IPS-20b (cell line): Measurements from ENCODE around the gene NFIA.

Source experiments
- H3K27ac ChIP-seq: one replicate; pipeline ENCODE4 v1.5.1; 2013; ENCODE audit warnings: low read length
- H3K27me3 ChIP-seq: 2 replicates; pipeline ENCODE4 v1.6.1; 2013; ENCODE audit warnings: mild to moderate bottlenecking, low read length, inconsistent platforms; ENCODE audit not compliant: insufficient read depth
- H3K36me3 ChIP-seq: 2 replicates; pipeline ENCODE4 v1.6.1; 2013; ENCODE audit warnings: low read depth, mild to moderate bottlenecking, inconsistent platforms, low read length, moderate library complexity; ENCODE audit not compliant: insufficient read depth
- H3K4me1 ChIP-seq: 2 replicates; pipeline ENCODE4 v1.6.1; 2013; ENCODE audit warnings: mild to moderate bottlenecking, control low read depth, inconsistent platforms, low read length, moderate library complexity; ENCODE audit not compliant: insufficient read depth
- H3K4me3 ChIP-seq: 2 replicates; pipeline ENCODE4 v1.5.1; 2013; ENCODE audit warnings: mild to moderate bottlenecking, low read length, inconsistent platforms
- H3K9ac ChIP-seq: 2 replicates; pipeline ENCODE4 v1.6.1; 2013; ENCODE audit warnings: low read depth, mild to moderate bottlenecking, inconsistent platforms, low read length, moderate library complexity
- H3K9me3 ChIP-seq: 2 replicates; pipeline ENCODE4 v1.6.1; 2013; ENCODE audit warnings: mild to moderate bottlenecking, low read depth, low read length, inconsistent platforms; ENCODE audit not compliant: insufficient read depth

The NFIA gene

DNA sequence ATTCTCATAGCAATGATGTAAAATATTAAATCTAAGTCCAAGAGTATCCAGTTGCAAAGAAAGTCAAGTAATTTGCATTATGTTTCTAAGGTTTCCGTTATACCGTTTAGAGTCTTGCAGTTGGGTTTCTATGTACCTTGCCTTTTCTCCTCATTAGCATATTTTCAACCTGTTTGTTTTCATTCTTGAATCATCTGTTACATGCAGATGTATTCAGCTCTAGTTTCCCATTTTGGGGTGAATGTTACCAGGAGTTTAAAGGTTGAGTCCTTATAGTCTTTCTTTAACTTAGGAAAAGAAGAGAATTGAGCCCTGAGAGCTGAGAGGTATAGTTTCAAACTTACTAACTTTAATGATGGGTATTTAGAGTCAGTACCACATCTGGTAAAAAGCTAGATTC is 139.9 kb downstream of the NFIA start:
- no peaks in the 10 kb centered on the region for H3K36me3 ChIP-seq
- no peaks in the 10 kb centered on the region for H3K9me3 ChIP-seq
- H3K27ac ChIP-seq, result no peak overlapping the region
- H3K4me1 ChIP-seq, result no peaks in the 10 kb centered on the region
- H3K27me3 ChIP-seq, result no peaks in the 10 kb centered on the region
- H3K9ac ChIP-seq, result no peak overlapping the region
- H3K4me3 ChIP-seq, result no peak overlapping the region

DNA sequence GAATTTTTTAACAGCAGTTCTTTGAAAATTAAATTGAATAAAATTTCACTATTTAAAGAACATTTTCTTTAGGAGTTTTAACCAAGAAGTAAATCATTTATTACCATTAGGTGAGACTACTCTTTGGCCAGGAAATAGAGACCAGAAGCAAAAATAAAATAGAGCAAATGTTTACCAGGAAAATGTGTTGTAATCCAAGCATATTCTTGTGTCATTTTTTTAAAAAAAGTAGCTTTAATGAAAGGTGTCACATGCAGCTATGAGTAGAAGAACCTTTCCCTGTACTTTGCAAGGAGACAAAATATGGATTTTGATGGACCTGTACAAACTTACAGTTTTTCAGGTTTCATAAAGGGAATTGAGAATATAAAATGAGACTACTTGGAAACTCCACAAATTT is 140.8 kb downstream of the NFIA start:
- Histone ChIP-seq H3K27ac (no peak overlapping the region), H3K9ac (no peak overlapping the region), H3K4me1 (no peaks in the 10 kb centered on the region), H3K9me3 (no peaks in the 10 kb centered on the region), H3K27me3 (no peaks in the 10 kb centered on the region), H3K4me3 (no peak overlapping the region), H3K36me3 (no peaks in the 10 kb centered on the region)

DNA sequence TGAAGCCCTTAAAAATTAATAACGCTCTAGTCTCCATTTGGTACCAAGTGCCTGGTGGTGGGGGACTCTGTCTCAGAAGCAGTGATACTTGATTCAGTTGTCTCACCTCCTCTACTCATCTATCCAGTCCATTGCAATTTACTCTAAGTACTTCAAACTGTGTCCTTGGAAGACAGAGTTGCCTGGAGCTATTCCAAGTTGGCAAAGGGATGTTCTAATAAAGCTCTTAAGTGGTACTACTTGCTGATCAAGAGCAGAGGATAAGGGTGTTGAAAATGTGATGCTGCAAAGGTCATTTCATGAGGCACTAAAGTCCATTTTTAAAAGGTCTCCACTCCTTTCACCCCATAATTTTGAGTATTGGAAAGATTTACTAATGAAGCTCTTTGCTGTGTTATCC is 142.2 kb downstream of the NFIA start:
- H3K27me3 ChIP-seq, result no peaks in the 10 kb centered on the region
- H3K4me1 ChIP-seq, result no peaks in the 10 kb centered on the region
- no peaks in the 10 kb centered on the region for H3K36me3 ChIP-seq
- no peak overlapping the region for H3K9ac ChIP-seq
- no peak overlapping the region for H3K4me3 ChIP-seq
- H3K9me3 ChIP-seq, result no peaks in the 10 kb centered on the region
- H3K27ac ChIP-seq, result no peak overlapping the region

DNA sequence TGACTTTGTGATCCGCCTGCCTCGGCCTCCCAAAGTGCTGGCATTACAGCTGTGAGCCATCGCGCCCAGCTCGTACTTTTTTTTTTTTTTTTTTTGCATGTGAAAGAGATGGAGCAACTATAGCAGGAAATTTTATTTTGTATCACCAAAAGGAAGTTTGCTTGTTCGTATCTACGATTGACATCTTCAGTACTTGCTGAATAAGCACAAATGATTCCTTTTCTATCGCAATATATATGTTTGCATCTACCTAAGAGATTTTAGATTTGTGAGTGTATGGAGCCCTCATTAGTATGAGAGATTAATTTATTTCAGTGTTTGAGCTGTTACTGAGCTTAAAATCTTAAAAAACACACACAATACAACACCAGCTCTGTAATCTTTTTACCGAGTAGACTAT is 143.1 kb downstream of the NFIA start:
- H3K4me1 ChIP-seq, result no peaks in the 10 kb centered on the region
- no peak overlapping the region for H3K27ac ChIP-seq
- no peak overlapping the region for H3K4me3 ChIP-seq
- H3K27me3 ChIP-seq, result no peaks in the 10 kb centered on the region
- H3K9ac ChIP-seq, result no peak overlapping the region
- no peaks in the 10 kb centered on the region for H3K36me3 ChIP-seq
- no peaks in the 10 kb centered on the region for H3K9me3 ChIP-seq

DNA sequence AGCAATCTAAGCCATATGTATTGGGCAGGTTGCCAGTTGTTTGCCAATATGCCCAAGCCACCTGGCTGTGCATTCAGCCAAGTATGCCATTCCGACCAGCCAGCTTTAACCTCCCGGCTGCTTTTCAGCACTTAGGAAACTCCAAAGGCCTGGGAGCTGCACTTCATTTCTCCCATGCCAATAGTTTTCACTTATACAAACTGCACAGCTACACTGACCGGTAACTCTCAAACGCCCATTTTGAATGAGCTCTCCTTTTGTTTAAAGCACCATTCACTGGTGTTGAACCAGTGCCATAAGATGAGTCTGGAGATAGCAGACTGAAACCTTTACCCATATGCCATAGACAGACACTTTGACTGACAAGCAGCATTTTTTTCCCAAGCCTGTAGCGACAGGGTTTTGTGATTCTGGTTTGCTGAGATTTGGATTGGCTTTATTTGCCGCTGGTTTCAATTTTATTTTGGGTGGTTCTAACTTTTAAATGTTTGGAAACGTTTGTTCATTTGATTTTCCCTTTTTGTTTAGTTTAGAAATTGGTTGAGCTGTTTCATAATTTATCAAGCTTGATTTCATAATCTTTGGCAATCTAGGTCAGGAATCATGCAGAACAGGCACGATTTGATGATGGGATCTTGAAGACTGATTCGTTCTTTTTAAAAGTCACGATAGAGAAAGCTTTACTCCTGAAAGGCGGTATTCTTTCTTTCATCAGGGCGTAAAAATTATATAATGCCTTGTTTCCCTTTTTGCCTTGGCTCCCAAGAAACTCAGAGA is 144.6 kb downstream of the NFIA start:
- H3K4me1 ChIP-seq, result no peaks in the 10 kb centered on the region
- H3K27me3 ChIP-seq, result no peaks in the 10 kb centered on the region
- no peaks in the 10 kb centered on the region for H3K36me3 ChIP-seq
- no peak overlapping the region for H3K9ac ChIP-seq
- no peak overlapping the region for H3K27ac ChIP-seq
- no peaks in the 10 kb centered on the region for H3K9me3 ChIP-seq
- H3K4me3 ChIP-seq, result no peak overlapping the region

DNA sequence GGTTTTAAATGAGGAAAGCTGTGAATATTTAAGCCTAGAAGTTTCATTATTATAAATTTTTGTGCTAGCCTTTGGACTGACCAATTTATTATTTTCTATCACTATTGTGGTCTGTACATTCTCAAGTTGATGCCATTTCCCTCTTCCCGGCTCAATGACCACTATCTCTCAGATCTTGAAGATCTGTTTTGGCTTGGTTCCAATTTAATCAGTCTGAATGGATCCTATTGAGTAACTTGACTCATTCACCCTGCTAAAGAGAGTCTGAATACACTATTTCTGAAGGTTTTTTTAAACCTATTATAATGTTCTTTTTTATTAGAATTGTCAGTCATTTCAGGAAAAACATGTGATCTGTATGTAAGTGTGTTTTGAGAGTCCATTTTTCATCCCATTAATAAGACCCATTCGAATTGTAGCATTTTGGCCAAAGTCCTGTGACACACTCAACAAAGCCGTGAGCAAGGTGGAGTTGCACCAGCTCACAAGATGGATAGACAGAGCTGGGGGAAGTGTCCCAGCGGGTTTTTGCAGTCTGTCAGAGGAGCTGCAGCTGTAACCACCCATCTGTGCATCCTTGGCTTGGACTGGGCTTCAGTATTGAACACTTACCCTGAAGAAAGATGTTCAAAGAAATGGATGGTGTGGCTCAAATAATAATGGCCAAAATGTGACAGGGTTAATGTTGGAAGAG is 145.6 kb downstream of the NFIA start:
- Histone ChIP-seq H3K27me3 (no peaks in the 10 kb centered on the region), H3K4me1 (no peaks in the 10 kb centered on the region), H3K36me3 (no peaks in the 10 kb centered on the region), H3K9ac (no peak overlapping the region), H3K9me3 (no peaks in the 10 kb centered on the region), H3K27ac (no peak overlapping the region), H3K4me3 (no peak overlapping the region)

DNA sequence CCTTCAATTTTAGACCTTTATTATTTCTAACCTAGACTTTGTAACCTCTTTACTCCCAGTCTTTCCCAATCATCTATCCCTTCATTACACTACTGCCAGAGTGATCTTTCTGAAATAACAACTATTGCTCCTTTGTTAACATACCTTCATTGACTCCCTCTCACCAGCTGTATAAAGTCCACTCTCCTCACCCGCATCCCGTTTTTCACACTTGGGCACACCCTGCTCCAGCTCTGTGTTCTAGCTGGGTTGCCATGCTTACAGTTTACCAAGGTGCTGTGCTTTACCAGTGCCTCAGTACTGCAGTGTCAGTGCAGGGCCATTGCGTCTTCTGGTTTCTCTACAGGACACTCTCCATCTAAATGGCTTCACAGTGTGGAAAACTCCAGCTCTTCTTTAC is 148.2 kb downstream of the NFIA start:
- H3K36me3 ChIP-seq, result no peaks in the 10 kb centered on the region
- no peak overlapping the region for H3K27ac ChIP-seq
- H3K4me1 ChIP-seq, result no peaks in the 10 kb centered on the region
- H3K9me3 ChIP-seq, result no peaks in the 10 kb centered on the region
- no peaks in the 10 kb centered on the region for H3K27me3 ChIP-seq
- H3K9ac ChIP-seq, result no peak overlapping the region
- H3K4me3 ChIP-seq, result no peak overlapping the region

DNA sequence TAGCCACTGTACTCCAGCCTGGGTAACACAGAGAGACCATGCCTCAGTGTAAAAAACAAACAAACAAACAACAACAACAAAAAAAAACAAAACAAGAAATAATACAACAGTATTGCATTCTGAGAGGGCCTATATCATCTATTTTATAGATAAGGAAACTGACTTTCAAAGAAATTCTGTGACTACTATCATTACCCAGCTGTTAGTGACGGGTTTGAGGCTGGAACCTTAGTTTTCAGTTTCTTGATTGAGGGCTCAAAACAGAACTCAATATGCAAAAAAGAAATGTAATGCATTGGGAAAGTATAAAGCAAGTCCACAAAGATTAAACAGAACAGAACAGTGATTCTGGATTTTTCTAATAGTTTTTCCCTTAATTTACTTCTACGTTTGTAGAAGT is 149.4 kb downstream of the NFIA start:
- Histone ChIP-seq H3K27ac (no peak overlapping the region), H3K9me3 (no peaks in the 10 kb centered on the region), H3K4me3 (no peak overlapping the region), H3K27me3 (no peaks in the 10 kb centered on the region), H3K4me1 (peaks cover 8% of the 10 kb centered on the region; the same call in 1 of the 2 replicates), H3K9ac (no peak overlapping the region), H3K36me3 (no peaks in the 10 kb centered on the region)

DNA sequence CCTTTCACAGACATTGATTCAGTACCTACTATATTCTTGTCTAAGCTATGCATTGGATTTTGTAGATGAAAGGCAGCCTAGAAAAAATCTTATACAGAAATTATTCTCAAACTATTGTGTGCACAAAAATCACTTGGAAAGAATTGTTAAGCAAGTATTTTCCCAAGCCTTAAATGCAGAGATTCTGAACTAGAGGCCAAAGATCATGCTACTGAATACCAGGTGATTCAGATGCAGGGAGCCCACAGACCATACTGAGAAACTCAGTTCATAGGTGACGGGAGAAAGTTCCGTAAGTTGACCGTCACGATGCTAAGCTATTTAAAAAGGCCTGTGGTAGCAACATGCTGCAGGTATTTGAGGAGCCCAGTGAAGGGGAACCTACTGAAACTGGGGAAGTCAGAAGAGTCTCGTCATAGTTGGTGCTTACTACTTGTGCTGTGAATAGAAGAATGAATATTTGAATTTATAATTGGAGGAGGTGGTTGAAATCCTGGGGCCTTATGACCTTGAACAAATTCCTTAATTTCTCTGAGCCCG is 150.8 kb downstream of the NFIA start:
- Histone ChIP-seq H3K27me3 (no peaks in the 10 kb centered on the region), H3K4me1 (peaks cover 19% of the 10 kb centered on the region; the same call in 1 of the 2 replicates), H3K4me3 (no peak overlapping the region), H3K9me3 (no peaks in the 10 kb centered on the region), H3K36me3 (no peaks in the 10 kb centered on the region), H3K9ac (no peak overlapping the region), H3K27ac (no peak overlapping the region)

DNA sequence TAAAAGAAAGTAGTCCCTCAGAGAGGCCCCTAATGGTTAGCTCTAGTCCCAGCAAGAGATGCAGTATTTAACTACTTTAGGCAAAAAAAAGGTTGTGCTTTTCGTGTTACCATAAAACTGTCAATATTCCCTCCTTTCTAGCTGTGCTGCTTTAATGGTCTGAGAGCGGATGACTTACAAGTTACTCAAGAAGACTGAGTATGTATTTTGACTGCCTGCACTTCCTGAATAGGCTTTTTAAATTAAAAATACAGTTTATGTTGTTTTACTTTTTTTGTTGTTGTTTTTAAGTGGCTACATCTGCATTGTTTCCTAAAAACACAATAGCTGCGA is 152.2 kb downstream of the NFIA start:
- H3K9me3 ChIP-seq, result no peaks in the 10 kb centered on the region
- no peak overlapping the region for H3K9ac ChIP-seq
- no peaks in the 10 kb centered on the region for H3K27me3 ChIP-seq
- peaks cover 24% of the 10 kb centered on the region; the same call in 1 of the 2 replicates for H3K4me1 ChIP-seq
- H3K27ac ChIP-seq, result no peak overlapping the region
- no peak overlapping the region for H3K4me3 ChIP-seq
- no peaks in the 10 kb centered on the region for H3K36me3 ChIP-seq

DNA sequence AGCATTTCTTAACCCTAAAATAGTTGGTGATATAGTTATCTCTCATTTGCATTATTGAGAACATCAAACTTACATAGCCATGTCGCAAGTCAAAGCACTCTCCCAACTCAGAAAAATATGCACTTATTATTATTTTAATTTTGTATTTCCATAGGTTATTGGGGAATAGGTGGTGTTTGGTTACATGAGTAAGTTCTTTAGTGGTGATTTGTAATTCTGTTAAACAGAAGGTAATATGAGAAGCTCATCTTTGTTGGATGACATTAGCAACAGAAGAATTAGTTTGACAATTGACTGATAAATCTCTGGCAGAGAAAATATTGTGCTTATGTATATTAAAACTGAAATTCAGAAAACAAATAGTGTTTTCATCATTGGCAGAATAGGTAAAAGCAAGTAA is 154.8 kb downstream of the NFIA start:
- Histone ChIP-seq H3K9me3 (no peaks in the 10 kb centered on the region), H3K4me3 (no peak overlapping the region), H3K4me1 (peaks cover 32% of the 10 kb centered on the region; the same call in 1 of the 2 replicates), H3K27me3 (no peaks in the 10 kb centered on the region), H3K27ac (no peak overlapping the region), H3K9ac (no peak overlapping the region), H3K36me3 (no peaks in the 10 kb centered on the region)
